SK-N-SH treated with all-trans-retinoic acid at 6 μM for 48 hours (cell line): ENCODE data around the gene PLCB1.
A peak's percentile ranks its signal among the peaks of the same experiment; 100 is the strongest.

Experiments
- ATAC-seq: fragments of 200-7000 bp; cut with Tn5 transposase; 3 replicates; pipeline ENCODE4 v1.9.1; 2020; ENCODE audit warnings: mild to moderate bottlenecking, moderate library complexity
- ARNTL ChIP-seq: fragments of 450-650 bp; formaldehyde crosslinking; IDR thresholded peaks from 2 replicates; pipeline ENCODE4 v1.5.0; 2020; ENCODE audit warnings: low read depth, mild to moderate bottlenecking, moderate library complexity, borderline replicate concordance
- BACH2 ChIP-seq: fragments of 250-450 bp; sonication (Bioruptor Pico); IDR thresholded peaks from 2 replicates; pipeline ENCODE4 v1.9.0; 2021; ENCODE audit warnings: mild to moderate bottlenecking, borderline replicate concordance
- CSDC2 ChIP-seq: fragments of 250-450 bp; sonication (Bioruptor Pico); IDR thresholded peaks from 2 replicates; pipeline ENCODE4 v1.5.0; 2020; ENCODE audit warnings: mild to moderate bottlenecking, moderate library complexity
- ESRRG ChIP-seq: fragments of 250-450 bp; sonication (Bioruptor Pico); IDR thresholded peaks from 2 replicates; pipeline ENCODE4 v1.6.1; 2021; ENCODE audit warnings: mild to moderate bottlenecking
- GLIS3 ChIP-seq: fragments of 250-450 bp; sonication (Bioruptor Pico); IDR thresholded peaks from 2 replicates; pipeline ENCODE4 v1.5.0; 2020; ENCODE audit warnings: mild to moderate bottlenecking, moderate library complexity
- ISL1 ChIP-seq: fragments of 250-450 bp; sonication (Bioruptor Pico); IDR thresholded peaks from 2 replicates; pipeline ENCODE4 v2.1.2; 2022; ENCODE audit warnings: mild to moderate bottlenecking, moderate library complexity
- OSR1 ChIP-seq: fragments of 250-450 bp; sonication (Bioruptor Pico); IDR thresholded peaks from 2 replicates; pipeline ENCODE4 v1.8.0; 2022; ENCODE audit warnings: moderate library complexity, mild to moderate bottlenecking, inconsistent platforms
- PPARA ChIP-seq: fragments of 250-450 bp; sonication (Bioruptor Pico); IDR thresholded peaks from 2 replicates; pipeline ENCODE4 v1.5.0; 2020; ENCODE audit warnings: mild to moderate bottlenecking, borderline replicate concordance
- RARB ChIP-seq: fragments of 250-450 bp; sonication (Bioruptor Pico); IDR thresholded peaks from 2 replicates; pipeline ENCODE4 v1.8.0; 2021; ENCODE audit warnings: mild to moderate bottlenecking, moderate library complexity
- SNAI2 ChIP-seq: fragments of 250-450 bp; sonication (Bioruptor Pico); IDR thresholded peaks from 2 replicates; pipeline ENCODE4 v1.5.0; 2020; ENCODE audit warnings: mild to moderate bottlenecking, moderate library complexity
- TCF4 ChIP-seq: fragments of 250-450 bp; sonication (Bioruptor Pico); IDR thresholded peaks from 2 replicates; pipeline ENCODE4 v1.8.0; 2021; ENCODE audit warnings: mild to moderate bottlenecking, moderate library complexity, borderline replicate concordance
- TOX ChIP-seq: fragments of 250-450 bp; sonication (Bioruptor Pico); IDR thresholded peaks from 2 replicates; pipeline ENCODE4 v1.8.0; 2021; ENCODE audit warnings: mild to moderate bottlenecking, moderate library complexity, borderline replicate concordance
- ZC3H10 ChIP-seq: fragments of 250-450 bp; sonication (Bioruptor Pico); IDR thresholded peaks from 2 replicates; pipeline ENCODE4 v1.5.1; 2021; ENCODE audit warnings: mild to moderate bottlenecking, moderate library complexity
- ZFP3 ChIP-seq: fragments of 250-450 bp; sonication (Bioruptor Pico); IDR thresholded peaks from 2 replicates; pipeline ENCODE4 v1.5.0; 2020; ENCODE audit warnings: mild to moderate bottlenecking, moderate library complexity
- ZFP30 ChIP-seq: fragments of 450-650 bp; formaldehyde crosslinking; IDR thresholded peaks from 2 replicates; pipeline ENCODE4 v1.5.0; 2022; ENCODE audit warnings: mild to moderate bottlenecking, moderate library complexity
- ZNF565 ChIP-seq: fragments of 450-650 bp; formaldehyde crosslinking; conservative IDR thresholded peaks from 2 replicates; pipeline ENCODE4 v1.5.0; 2020; ENCODE audit warnings: low read depth, mild to moderate bottlenecking, moderate library complexity
- ZNF70 ChIP-seq: fragments of 450-650 bp; formaldehyde crosslinking; IDR thresholded peaks from 2 replicates; pipeline ENCODE4 v1.5.0; 2020; ENCODE audit warnings: mild to moderate bottlenecking, moderate library complexity
- TF ChIP-seq, protein P1 (sequence below): fragments of 250-450 bp; sonication (Bioruptor Pico); IDR thresholded peaks from 2 replicates; pipeline ENCODE4 v1.8.0; 2020; ENCODE audit warnings: mild to moderate bottlenecking, moderate library complexity, borderline replicate concordance
- TF ChIP-seq, protein P2 (sequence below): fragments of 250-450 bp; sonication (Bioruptor Pico); IDR thresholded peaks from 2 replicates; pipeline ENCODE4 v1.5.1; 2020; ENCODE audit warnings: low read depth, mild to moderate bottlenecking, moderate library complexity
- TF ChIP-seq, protein P3 (sequence below): fragments of 250-450 bp; sonication (Bioruptor Pico); IDR thresholded peaks from 2 replicates; pipeline ENCODE4 v1.5.0; 2020; ENCODE audit warnings: mild to moderate bottlenecking, moderate library complexity
- TF ChIP-seq, protein P4 (sequence below): fragments of 250-450 bp; sonication (Bioruptor Pico); IDR thresholded peaks from 2 replicates; pipeline ENCODE4 v1.8.0; 2021; ENCODE audit warnings: low read depth, mild to moderate bottlenecking, moderate library complexity, borderline replicate concordance

PLCB1 gene

DNA sequence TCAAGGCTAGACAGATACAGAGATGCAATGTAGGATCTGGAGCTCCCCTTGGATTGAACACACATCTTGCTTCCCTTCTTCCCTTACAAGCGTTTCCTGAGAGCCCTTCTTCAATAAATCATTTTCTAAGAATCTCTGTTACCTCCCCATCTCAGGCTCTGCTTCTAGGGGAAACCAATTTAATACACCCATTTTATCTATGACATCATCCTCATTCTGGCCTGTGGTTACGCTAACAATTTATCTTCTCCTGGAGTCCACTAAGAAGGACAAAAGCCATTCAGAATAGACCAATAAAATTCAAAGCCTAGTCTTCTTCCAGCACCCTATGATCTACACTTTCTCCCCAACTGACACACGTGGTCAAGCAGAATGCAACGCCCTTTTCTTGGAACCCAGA lies 390.1 kb downstream of the PLCB1 start:
- no peak for ATAC-seq

DNA sequence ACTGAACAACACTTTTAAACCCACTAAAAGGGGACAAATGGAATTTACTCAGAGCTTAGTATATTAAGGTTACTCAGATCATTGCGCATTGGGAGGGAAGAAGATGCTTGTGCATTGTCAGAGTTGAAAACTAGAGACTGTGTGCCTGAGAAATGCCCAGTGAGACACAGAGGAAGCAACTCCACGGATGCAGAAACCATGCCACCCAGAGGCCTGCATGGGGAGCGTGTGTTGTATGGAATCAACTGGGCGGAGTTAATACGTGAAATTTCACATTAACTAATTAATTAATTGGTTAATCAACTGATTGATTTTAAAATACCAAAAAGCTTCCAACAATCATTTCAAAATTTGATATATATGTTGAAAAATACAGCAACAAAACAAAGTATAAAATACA lies 391.6 kb downstream of the PLCB1 start:
- no peak for TF ChIP-seq TOX (CRISPR knock-in tag)
- TF ChIP-seq ARNTL: no peak
- TF ChIP-seq, protein P1, sequence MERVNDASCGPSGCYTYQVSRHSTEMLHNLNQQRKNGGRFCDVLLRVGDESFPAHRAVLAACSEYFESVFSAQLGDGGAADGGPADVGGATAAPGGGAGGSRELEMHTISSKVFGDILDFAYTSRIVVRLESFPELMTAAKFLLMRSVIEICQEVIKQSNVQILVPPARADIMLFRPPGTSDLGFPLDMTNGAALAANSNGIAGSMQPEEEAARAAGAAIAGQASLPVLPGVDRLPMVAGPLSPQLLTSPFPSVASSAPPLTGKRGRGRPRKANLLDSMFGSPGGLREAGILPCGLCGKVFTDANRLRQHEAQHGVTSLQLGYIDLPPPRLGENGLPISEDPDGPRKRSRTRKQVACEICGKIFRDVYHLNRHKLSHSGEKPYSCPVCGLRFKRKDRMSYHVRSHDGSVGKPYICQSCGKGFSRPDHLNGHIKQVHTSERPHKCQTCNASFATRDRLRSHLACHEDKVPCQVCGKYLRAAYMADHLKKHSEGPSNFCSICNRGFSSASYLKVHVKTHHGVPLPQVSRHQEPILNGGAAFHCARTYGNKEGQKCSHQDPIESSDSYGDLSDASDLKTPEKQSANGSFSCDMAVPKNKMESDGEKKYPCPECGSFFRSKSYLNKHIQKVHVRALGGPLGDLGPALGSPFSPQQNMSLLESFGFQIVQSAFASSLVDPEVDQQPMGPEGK (CRISPR knock-in tag): no peak
- TF ChIP-seq ZFP30 (CRISPR knock-in tag): no peak
- no peak for TF ChIP-seq ESRRG (CRISPR knock-in tag)
- TF ChIP-seq SNAI2: no peak
- no peak for TF ChIP-seq ZC3H10 (CRISPR knock-in tag)
- TF ChIP-seq ZNF565 (CRISPR knock-in tag): no peak
- no peak for TF ChIP-seq OSR1 (CRISPR knock-in tag)
- no peak for TF ChIP-seq BACH2 (CRISPR knock-in tag)
- TF ChIP-seq, protein P2, sequence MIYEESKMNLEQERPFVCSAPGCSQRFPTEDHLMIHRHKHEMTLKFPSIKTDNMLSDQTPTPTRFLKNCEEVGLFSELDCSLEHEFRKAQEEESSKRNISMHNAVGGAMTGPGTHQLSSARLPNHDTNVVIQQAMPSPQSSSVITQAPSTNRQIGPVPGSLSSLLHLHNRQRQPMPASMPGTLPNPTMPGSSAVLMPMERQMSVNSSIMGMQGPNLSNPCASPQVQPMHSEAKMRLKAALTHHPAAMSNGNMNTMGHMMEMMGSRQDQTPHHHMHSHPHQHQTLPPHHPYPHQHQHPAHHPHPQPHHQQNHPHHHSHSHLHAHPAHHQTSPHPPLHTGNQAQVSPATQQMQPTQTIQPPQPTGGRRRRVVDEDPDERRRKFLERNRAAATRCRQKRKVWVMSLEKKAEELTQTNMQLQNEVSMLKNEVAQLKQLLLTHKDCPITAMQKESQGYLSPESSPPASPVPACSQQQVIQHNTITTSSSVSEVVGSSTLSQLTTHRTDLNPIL (CRISPR knock-in tag): no peak
- TF ChIP-seq ISL1 (CRISPR knock-in tag): no peak
- TF ChIP-seq PPARA: no peak
- TF ChIP-seq ZNF70 (CRISPR knock-in tag): no peak
- TF ChIP-seq RARB: no peak
- TF ChIP-seq, protein P3, sequence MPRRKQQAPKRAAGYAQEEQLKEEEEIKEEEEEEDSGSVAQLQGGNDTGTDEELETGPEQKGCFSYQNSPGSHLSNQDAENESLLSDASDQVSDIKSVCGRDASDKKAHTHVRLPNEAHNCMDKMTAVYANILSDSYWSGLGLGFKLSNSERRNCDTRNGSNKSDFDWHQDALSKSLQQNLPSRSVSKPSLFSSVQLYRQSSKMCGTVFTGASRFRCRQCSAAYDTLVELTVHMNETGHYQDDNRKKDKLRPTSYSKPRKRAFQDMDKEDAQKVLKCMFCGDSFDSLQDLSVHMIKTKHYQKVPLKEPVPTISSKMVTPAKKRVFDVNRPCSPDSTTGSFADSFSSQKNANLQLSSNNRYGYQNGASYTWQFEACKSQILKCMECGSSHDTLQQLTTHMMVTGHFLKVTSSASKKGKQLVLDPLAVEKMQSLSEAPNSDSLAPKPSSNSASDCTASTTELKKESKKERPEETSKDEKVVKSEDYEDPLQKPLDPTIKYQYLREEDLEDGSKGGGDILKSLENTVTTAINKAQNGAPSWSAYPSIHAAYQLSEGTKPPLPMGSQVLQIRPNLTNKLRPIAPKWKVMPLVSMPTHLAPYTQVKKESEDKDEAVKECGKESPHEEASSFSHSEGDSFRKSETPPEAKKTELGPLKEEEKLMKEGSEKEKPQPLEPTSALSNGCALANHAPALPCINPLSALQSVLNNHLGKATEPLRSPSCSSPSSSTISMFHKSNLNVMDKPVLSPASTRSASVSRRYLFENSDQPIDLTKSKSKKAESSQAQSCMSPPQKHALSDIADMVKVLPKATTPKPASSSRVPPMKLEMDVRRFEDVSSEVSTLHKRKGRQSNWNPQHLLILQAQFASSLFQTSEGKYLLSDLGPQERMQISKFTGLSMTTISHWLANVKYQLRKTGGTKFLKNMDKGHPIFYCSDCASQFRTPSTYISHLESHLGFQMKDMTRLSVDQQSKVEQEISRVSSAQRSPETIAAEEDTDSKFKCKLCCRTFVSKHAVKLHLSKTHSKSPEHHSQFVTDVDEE (CRISPR knock-in tag): no peak
- TF ChIP-seq, protein P4, sequence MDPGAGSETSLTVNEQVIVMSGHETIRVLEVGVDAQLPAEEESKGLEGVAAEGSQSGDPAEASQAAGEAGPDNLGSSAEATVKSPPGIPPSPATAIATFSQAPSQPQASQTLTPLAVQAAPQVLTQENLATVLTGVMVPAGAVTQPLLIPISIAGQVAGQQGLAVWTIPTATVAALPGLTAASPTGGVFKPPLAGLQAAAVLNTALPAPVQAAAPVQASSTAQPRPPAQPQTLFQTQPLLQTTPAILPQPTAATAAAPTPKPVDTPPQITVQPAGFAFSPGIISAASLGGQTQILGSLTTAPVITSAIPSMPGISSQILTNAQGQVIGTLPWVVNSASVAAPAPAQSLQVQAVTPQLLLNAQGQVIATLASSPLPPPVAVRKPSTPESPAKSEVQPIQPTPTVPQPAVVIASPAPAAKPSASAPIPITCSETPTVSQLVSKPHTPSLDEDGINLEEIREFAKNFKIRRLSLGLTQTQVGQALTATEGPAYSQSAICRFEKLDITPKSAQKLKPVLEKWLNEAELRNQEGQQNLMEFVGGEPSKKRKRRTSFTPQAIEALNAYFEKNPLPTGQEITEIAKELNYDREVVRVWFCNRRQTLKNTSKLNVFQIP (CRISPR knock-in tag): no peak
- TF ChIP-seq TCF4 (CRISPR knock-in tag): no peak
- TF ChIP-seq ZFP3: no peak
- TF ChIP-seq CSDC2: no peak

More for the DNA sequence above, 390.1 kb downstream of the PLCB1 start:
- TF ChIP-seq ARNTL (no peak), GLIS3 (CRISPR knock-in tag) (no peak), TCF4 (CRISPR knock-in tag) (no peak), ISL1 (CRISPR knock-in tag) (no peak), SNAI2 (no peak)
- TF ChIP-seq, protein P2 (CRISPR knock-in tag): no peak

DNA sequence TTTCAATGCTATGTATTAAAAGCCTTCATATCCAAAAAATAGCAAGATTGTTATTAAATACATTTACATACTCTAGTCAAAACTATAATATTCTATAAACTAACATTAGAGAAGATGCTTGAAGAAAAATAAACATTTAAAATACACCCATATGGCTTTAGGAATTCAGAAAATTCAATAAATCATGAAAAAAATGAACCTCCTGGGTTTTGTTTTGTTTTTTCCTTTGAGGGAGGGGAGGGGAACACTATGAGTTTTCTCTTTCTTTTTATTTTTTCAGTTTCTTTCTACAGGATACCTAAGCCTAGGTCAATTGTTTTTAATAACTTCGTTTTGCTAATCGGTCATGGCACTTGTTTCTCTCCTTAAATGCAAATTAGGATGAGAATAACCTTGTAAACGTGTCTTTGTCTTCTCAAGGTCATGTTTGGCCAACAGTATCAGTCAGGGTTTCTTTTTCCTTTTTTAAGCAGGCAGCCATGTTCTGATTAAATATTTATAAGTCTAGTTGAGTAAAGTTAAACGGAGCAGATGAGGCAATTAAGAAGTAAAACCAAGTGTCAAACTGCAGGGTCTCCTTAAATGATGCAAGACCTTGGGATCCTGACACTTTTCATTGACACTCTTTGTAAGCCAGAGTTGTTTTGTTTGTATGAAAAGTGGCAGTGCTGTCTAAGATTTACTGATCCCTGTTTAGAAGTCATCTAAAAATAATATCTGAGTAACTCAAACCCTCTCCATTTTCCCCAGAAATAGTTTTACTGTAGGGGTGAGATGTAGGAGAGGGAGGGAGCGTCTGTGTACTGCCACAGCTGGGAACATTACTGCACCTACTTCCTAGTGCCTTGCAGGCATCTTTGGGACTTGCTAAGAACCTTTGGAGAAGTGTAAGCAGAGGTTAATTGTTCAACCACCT lies 392.3 kb downstream of the PLCB1 start:
- ATAC-seq: no peak
- TF ChIP-seq, protein P1 (CRISPR knock-in tag): no peak
- TF ChIP-seq, protein P3 (CRISPR knock-in tag): no peak
- TF ChIP-seq GLIS3 (CRISPR knock-in tag) (no peak), ZC3H10 (CRISPR knock-in tag) (no peak), TOX (CRISPR knock-in tag) (no peak), OSR1 (CRISPR knock-in tag) (no peak), SNAI2 (no peak)

More for the DNA sequence above, 391.6 kb downstream of the PLCB1 start:
- peak; percentile 48; the same call in 1 of the 3 replicates for ATAC-seq
